Fibroblast of pulmonary artery (primary cell): ENCODE measurements around the gene COA8.

ENCODE experiments used
- DNase-seq: peaks from one replicate; pipeline ENCODE4 v3.0.0-alpha.2; 2010; ENCODE audit warnings: low read depth
- H3K4me3 ChIP-seq: replicated peaks from 2 replicates; pipeline ENCODE4 v1.5.1; 2011; ENCODE audit warnings: low read depth, mild to moderate bottlenecking, control low read depth, low read length, moderate library complexity
- TF ChIP-seq, protein P1 (sequence below): IDR thresholded peaks from 2 replicates; pipeline ENCODE4 v1.5.1; 2011; ENCODE audit warnings: mild to moderate bottlenecking, control low read depth, low read length, inconsistent platforms; ENCODE audit errors: missing control alignments

COA8 gene

DNA sequence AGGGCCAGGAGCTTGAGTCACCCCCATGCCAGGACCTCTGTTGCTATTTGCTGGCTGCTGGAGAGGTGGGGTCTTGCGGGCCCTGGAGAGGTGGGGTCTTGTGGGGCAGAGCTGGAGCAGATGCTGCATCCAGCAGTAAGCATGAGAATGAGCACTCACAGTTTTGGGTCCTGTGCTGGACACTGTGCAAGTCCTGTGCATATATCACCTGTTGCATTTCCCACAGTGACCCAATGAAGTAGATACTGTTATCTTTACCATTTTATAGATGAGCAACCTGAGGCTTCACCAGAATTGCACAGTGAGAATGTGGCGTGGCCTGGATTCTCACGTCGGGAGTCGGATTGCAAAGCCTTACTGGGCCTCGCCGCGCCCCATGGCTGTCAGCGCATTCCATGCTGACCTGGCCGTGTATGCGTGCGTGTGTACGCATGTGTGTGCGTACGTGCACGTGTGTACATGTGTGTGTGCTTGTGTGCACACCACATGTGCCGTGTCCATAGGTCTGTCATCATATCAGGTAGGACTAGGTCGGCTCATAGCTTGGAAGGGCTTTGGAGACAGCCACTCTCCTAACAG lies 12.0 kb downstream of the COA8 start:
- no peak overlapping the region for H3K4me3 ChIP-seq
- TF ChIP-seq, protein P1, sequence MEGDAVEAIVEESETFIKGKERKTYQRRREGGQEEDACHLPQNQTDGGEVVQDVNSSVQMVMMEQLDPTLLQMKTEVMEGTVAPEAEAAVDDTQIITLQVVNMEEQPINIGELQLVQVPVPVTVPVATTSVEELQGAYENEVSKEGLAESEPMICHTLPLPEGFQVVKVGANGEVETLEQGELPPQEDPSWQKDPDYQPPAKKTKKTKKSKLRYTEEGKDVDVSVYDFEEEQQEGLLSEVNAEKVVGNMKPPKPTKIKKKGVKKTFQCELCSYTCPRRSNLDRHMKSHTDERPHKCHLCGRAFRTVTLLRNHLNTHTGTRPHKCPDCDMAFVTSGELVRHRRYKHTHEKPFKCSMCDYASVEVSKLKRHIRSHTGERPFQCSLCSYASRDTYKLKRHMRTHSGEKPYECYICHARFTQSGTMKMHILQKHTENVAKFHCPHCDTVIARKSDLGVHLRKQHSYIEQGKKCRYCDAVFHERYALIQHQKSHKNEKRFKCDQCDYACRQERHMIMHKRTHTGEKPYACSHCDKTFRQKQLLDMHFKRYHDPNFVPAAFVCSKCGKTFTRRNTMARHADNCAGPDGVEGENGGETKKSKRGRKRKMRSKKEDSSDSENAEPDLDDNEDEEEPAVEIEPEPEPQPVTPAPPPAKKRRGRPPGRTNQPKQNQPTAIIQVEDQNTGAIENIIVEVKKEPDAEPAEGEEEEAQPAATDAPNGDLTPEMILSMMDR: no peak
- no peak for DNase-seq

DNA sequence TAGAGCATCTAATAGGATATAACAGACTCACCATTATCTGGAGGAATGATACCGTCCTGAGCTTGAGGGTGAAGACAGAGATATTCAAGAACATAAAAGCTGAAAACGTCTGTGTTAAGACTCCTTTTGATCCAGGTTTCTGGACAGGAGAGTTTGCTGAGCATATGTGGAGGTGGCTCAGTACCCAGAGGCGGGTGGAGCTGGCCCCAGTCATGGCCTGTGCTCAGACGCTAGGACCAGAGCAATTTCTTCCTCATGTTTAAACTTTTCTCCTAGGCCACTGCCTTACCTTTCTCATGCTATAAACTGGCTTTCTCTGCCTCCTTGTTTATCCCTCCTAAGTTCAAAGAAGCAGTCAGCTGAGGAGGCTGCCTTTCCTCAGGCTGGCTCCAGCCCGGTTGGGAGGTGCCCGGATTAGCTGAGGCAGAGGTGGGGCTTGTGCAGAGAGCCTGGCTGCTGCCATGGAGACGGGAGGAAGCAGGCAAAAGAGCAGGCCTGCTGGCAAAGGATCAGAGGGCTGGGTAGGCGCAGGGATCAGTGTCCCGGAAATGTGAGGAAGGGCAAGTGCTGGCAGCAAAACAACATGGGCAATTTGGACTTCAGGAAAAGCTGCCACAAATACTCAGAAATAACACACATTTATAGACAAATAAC lies 13.7 kb downstream of the COA8 start:
- peak; percentile 92 for DNase-seq
- TF ChIP-seq, protein P1: no peak
- no peak overlapping the region for H3K4me3 ChIP-seq

DNA sequence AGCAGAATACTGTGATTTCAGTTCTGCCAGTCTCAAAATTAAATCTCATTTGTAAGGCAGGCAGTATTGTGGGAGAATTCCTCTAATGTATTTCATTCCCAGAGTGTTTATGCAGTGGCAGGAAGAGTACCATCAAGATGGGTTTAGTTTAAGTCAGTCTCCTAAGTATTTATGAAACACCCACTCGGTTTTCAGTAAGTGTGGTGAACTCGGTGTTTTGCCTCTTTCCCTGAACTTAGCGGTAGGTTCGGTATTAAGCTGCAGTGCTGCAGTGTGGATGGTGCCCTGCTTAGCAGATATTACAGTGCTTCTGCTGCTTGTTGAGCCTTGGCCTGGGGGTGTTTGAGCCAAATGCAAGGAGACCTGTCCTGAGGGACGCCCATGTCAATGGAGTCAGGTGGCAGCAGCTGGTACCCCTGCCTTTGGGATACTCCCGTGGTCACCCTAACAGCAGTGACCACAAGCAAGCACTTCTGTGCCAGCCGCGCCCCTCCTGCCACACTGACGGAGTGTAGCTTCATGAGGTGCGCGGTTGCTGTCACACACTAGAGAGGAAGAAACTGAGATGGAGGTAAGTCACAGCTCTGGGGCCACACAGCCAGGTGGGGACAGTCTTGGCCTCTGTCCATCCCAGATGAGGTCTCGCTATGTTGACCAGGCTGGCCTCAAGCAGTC lies 15.8 kb downstream of the COA8 start:
- TF ChIP-seq, protein P1: no peak
- no peak for DNase-seq
- H3K4me3 ChIP-seq: no peak overlapping the region

DNA sequence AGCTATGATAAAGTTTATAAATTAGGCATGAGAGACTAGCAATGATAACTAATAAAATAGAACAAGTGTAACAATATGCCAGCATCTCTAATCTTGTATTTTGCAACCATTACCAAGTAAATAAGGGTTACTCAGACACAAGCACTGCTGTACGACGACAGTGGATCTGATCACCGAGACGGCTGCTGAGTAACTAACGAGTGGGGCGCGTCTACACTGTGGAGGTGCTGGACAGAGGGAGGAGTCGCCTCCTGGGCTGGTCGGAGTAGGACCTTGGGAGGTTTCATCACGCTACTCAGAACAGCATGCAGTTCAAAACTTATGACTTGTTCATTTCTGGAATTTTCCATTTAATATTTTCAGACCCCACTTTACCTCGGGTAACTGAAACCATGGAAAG lies 18.4 kb downstream of the COA8 start:
- DNase-seq: no peak
- H3K4me3 ChIP-seq: no peak overlapping the region
- TF ChIP-seq, protein P1: no peak

DNA sequence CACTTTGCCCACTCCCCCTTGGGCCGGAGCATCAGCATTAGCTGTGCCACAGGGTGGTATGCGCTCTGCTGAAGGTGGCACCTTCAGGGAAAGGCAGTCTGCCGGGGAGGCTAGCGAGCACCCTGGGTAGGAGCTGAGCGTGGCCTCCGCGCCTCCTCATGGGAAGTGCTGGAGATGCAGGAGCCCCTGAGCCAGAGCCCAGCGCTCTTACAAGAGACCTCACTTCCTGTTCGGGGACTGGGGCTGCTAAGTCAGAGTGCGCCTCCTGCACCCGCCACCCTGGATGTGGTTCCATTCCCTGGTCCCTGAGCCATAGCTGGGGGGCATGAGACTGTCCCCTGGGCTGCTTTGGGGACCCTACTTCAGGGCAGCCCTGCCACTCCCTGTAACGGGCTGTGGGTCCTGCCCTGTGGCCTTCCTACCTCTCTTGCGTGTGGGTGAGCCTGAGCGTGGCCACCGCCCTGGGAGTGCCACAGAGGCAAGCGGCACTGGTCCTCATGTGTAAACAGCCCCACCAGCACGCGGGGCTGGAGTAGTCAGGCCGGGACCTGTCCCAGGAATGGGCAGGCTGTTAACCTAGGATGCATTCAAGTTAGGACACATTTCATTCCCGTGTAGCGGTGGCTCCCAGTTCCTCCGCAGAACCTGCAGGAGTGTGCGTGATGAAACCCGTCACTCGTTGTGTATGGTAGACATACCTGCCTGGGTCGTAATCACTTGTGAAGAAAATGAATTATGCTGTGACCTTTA lies 19.4 kb downstream of the COA8 start:
- DNase-seq: no peak
- H3K4me3 ChIP-seq: no peak overlapping the region
- TF ChIP-seq, protein P1: no peak

DNA sequence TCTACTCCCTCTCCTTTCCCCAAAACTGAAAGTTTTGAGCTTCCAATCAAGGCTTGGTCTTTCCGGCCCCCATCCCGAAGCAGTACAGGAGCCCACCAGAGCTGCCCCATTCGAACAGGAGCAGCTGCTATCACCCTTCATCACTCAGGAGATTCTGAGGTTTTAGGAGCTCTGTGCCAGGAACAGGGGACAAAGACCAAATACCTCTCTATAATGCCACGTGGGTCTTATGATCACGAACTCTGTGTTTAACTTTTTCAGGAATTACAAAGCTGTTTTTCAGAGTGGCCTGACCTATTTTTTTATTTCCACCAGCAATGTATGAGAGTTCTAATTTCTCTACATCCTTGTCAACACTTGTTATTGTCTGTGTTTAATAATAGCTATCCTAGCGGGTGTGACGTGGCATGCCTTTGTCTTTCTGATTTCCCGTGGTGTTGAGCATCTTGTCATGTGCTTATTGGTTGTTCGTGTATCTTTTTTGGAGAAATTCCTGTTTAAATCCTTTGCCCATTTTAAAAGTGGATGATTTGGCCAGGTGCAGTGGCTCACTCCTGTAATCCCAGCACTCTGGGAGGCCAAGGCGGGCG lies 21.7 kb downstream of the COA8 start:
- H3K4me3 ChIP-seq: no peak overlapping the region
- no peak for DNase-seq
- TF ChIP-seq, protein P1: no peak
